ENCODE results near the gene HERC6. TPM values are rescaled to one million over a fixed set of nuclear protein-coding genes. Genes with fewer than 3 reads are reported as not detected.

The HERC6 gene
- total and polyA plus RNA-seq, 2 of the 8 experiments (the other 6 are each of a cell fraction or from before 2014, with no cell fraction given): 3.7 to 3.8 TPM

DNA sequence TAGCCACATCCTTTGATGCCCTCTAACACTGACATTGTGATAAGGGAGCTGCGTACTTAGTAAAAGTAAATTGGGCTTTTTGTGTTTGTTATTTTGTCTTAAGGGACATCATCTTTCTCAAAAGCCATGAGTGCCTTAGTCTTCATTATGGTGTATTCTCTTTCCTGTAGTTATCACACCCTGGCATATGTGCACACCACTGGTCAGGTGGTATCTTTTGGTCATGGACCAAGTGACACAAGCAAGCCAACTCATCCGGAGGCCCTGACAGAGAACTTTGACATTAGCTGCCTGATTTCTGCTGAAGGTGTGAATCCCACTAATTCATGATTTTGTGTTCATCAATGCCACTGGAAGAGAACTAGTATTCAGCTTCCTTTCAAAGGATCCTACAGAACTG, 18.0 kb downstream of the HERC6 start:
- H2BK20ac ChIP-seq (ENCODE audit: low read length): no peak overlapping the region
- 83% methylated on average over 2 of the region's 2 CpGs; no CpG with 5 or more reads in 1 of the 2 experiments for WGBS, 2 experiments (ENCODE audit: extremely low coverage in 1 of 2, insufficient coverage in 1 of 2, insufficient read length in 1 of 2, insufficient replicate concordance in 2 of 2, low coverage in 1 of 2, low lambda C conversion rate in 2 of 2, missing lambda C conversion rate in 1 of 2)

More for the DNA sequence above, 18.0 kb downstream of the HERC6 start:
- TF ChIP-seq KDM4A (IDR thresholded peaks at IDR 0.05; ENCODE audit: low read depth, low read length, severe bottlenecking) (no peak), SRF (IDR thresholded peaks at IDR 0.05; ENCODE audit: low read depth, low read length) (no peak), CTBP2 (IDR thresholded peaks at IDR 0.05; ENCODE audit: borderline replicate concordance, insufficient read depth, insufficient read length, low read length) (no peak), KDM1A (IDR thresholded peaks at IDR 0.05; ENCODE audit: borderline replicate concordance, low read length) (no peak), CBX5 (IDR thresholded peaks at IDR 0.05; ENCODE audit: low read depth, low read length) (no peak), POLR2A (IDR thresholded peaks at IDR 0.05; ENCODE audit: control extremely low read depth in 1 of 2, low read depth in 2 of 2, low read length in 2 of 2) (no peak)
- POLR2A ChIA-PET (ENCODE audit: partially characterized antibody): no interaction called here
- H3K18ac ChIP-seq (ENCODE audit: extremely low read depth, low read length): no peak overlapping the region
- no peaks in the 10 kb centered on the region for H3K23me2 ChIP-seq (ENCODE audit: low read depth, low read length)
- H3K4ac ChIP-seq (replicated peaks; ENCODE audit: insufficient read length, low read depth, low read length): no peak overlapping the region
- H4K91ac ChIP-seq (replicated peaks; ENCODE audit: insufficient read length, low read length): no peak overlapping the region
- CTCF ChIA-PET (ENCODE audit: partially characterized antibody): interaction anchor here (1.1 kb wide), 1 partner anchor 15 kb away, joined by 3 read pairs; no protein-coding TSS in a partner anchor
- no peak overlapping the region for H4K5ac ChIP-seq (ENCODE audit: insufficient read length, low read depth, low read length)
- H2BK120ac ChIP-seq (replicated peaks; ENCODE audit: low read depth, low read length): no peak overlapping the region
- H3K23ac ChIP-seq (ENCODE audit: insufficient read length): no peak overlapping the region
- no peaks in the 10 kb centered on the region for H3K4me1 ChIP-seq (replicated peaks in 1 of 4; ENCODE audit: control insufficient read depth in 3 of 4, insufficient read depth in 4 of 4, low read length in 3 of 4)
- H4K8ac ChIP-seq (ENCODE audit: extremely low read depth, insufficient read depth, low read length): no peak overlapping the region
- H2BK15ac ChIP-seq (ENCODE audit: low read length): no peak overlapping the region
- H2AK5ac ChIP-seq (ENCODE audit: low read depth, low read length): no peak overlapping the region
- H3K56ac ChIP-seq (replicated peaks; ENCODE audit: insufficient read length, low read depth, low read length): no peak overlapping the region
- H3K4me2 ChIP-seq (ENCODE audit: insufficient read depth in 1 of 2, low read depth in 2 of 2, low read length in 2 of 2): no peak overlapping the region
- H3K4me3 ChIP-seq (ENCODE audit: extremely low read depth in 1 of 4, insufficient read depth in 2 of 4, low read depth in 3 of 4, low read length in 4 of 4): no peak overlapping the region
- H2BK12ac ChIP-seq (ENCODE audit: low read depth, low read length): no peak overlapping the region
- H3K9ac ChIP-seq (replicated peaks in 1 of 4; ENCODE audit: extremely low read depth in 1 of 4, low read depth in 3 of 4, low read length in 3 of 4): no peak overlapping the region
- H3K36me3 ChIP-seq (ENCODE audit: control insufficient read depth in 2 of 4, insufficient read depth in 4 of 4, low read length in 3 of 4): no peaks in the 10 kb centered on the region
- FAIRE-seq (no peak), DNase-seq (ENCODE audit: low read depth in 1 of 2, low spot score in 2 of 2) (no peak)
- H3K14ac ChIP-seq (ENCODE audit: insufficient read length): no peak overlapping the region
- H3K79me1 ChIP-seq (ENCODE audit: low read depth, low read length): no peaks in the 10 kb centered on the region
- no peak overlapping the region for H3K27ac ChIP-seq (ENCODE audit: low read depth, low read length)
- H3K9me3 ChIP-seq (ENCODE audit: insufficient read depth in 2 of 2, low read depth in 1 of 2, low read length in 1 of 2): no peaks in the 10 kb centered on the region
- no peak overlapping the region for H2BK5ac ChIP-seq (ENCODE audit: low read depth, low read length)
- H4K20me1 ChIP-seq (replicated peaks in 1 of 2; ENCODE audit: control insufficient read depth in 1 of 2, insufficient read depth in 2 of 2, low read length in 2 of 2): no peaks in the 10 kb centered on the region
- no peaks in the 10 kb centered on the region for H3K79me2 ChIP-seq (ENCODE audit: control insufficient read depth in 1 of 2, insufficient read depth in 2 of 2, low read length in 2 of 2)
- H3K27me3 ChIP-seq (replicated peaks in 1 of 4; ENCODE audit: control insufficient read depth in 3 of 4, extremely low read depth in 1 of 4, insufficient read depth in 3 of 4, low read length in 3 of 4): no peaks in the 10 kb centered on the region
- no peak overlapping the region for H2AFZ ChIP-seq (ENCODE audit: low read length)

All from H1 (cell line).